Measurements from ENCODE around the gene ELMO1.

DNA sequence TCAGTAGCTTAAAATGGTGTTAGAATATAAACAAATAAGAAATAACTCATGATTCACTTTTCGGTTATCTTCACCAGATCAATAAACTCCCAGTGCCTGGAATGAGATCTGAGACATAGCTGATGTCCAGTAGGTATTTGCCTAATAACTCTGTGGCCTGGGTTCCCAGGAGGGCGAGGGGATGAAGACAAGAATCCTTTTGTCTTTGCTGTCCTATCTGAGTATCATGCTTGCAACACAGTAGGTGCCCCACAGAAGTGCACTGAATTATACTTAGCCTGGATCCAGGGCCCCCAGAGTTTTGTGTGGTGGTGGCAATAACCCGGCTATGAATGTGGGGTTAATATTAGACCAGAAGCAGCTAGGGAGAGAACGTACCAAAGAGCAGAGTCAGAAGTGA, 374.3 kb downstream of the ELMO1 start:
- TF ChIP-seq CTCF (IDR thresholded peaks at IDR 0.05 in 8 of 11, conservative IDR thresholded peaks at IDR 0.05 in 3 of 11) (no peak), POLR2A (IDR thresholded peaks at IDR 0.05) (no peak), POLR2AphosphoS5 (IDR thresholded peaks at IDR 0.05) (no peak)

All from spleen (tissue), 7 donors.